GM20000 (cell line): ENCODE data around the gene RBP5.
"Not testable (repeated sequence)": the region's sequence is repeated elsewhere in the genome, so short reads cannot be mapped to it uniquely, and the experiment has no call there.

ENCODE experiments used
- DNase-seq: peaks from one replicate; pipeline ENCODE4 v3.0.0; 2012; ENCODE audit warnings: low spot score
- CTCF ChIP-seq: IDR thresholded peaks from 2 replicates; pipeline ENCODE4 v1.5.1; 2012; ENCODE audit warnings: mild to moderate bottlenecking, control low read depth; ENCODE audit errors: extremely low read depth, missing control alignments

The RBP5 gene

GRCh38 chr12:7108003-7108795 is 20.5 kb downstream of the RBP5 start:
- peak; percentile 87 for DNase-seq

DNA sequence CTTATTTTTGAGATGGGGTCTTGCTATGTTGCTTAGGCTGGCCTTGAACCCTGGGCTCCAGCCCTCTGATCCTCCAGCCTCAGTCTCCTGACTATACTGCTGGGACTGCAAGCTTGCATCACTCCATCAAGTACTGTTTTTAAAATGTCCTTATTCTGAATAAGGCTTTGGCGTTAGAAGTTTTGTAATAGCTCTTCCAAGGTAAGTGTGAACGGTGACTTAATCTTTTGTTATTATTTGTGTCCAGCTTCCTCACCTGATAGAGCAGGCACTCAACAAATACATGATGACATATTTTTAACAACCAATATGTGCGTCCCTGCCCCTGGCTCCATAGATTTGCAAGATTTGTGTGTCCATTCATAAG is 21.1 kb downstream of the RBP5 start:
- no peak for TF ChIP-seq CTCF
- no peak for DNase-seq

More at GRCh38 chr12:7108003-7108795, 20.5 kb downstream of the RBP5 start:
- TF ChIP-seq CTCF, result no peak

- DNase-seq, result not testable (repeated sequence)
Observed at GRCh38 chr12:7107181-7107580, 21.5 kb downstream of the RBP5 start.

GRCh38 chr12:7106082-7106481 is 22.6 kb downstream of the RBP5 start:
- no peak for TF ChIP-seq CTCF
- DNase-seq, result no peak

DNA sequence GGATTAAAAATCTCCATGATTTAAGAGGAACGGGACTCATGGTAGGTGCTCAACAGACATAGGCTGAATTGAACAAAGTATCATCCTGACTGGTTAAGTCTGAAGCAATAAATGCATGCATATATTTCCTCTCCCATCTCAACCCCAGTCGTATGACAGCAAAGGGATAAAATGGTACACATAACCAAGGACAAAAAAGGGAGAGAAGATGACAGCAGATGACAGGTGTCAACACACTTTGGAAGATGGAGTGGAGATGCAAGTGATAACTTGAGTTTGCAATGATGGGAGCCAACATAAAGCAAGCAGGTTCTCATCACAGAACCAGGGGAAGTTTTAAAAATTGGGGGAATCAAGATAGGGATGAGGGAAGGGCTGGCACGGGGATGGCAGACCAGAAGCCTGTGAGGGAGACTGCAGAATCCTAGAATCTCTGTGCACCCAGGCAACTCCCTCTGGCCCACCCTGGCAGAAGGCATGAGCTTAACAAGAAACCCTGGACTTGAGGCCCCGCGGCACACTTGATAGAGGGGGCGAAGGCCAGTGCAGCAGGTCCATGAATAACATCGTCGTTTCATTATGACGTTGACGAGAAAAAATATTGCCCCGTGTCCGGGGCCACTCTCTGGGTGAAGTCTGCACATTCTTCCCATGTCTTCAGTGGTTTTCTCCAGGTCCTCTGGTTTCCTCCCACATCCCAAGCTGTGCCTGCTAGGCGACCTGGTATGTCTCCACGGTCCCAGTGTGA is 24.7 kb downstream of the RBP5 start:
- no peak for TF ChIP-seq CTCF

DNA sequence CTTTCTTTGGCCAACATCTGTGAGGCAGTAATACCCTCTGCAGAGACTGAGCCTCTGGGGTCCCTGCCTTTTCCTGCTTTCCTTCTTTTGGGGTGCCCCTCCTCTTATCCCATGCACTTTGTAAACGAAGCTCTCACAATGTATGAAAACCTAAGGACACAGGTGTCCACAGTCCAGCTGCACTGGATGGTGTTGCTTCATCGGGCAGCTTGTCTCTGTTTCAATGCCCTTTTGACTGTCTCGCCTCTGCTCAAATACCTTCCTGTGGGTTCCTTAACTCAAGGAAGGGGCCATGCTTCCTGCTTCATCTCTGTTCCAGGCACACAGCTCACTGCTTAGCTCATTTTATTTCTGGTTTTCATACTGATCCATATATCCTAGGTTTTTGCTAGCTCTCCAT is 26.1 kb downstream of the RBP5 start:
- no peak for DNase-seq
- TF ChIP-seq CTCF, result no peak

More for the DNA sequence above, 24.7 kb downstream of the RBP5 start:
- no peak for DNase-seq

GRCh38 chr12:7101694-7102131 is 27.0 kb downstream of the RBP5 start:
- DNase-seq, result no peak
- TF ChIP-seq CTCF, result no peak
